GM19438 (cell line): ENCODE results near the gene SNTN.
"Not testable (repeated sequence)": the region's sequence is repeated elsewhere in the genome, so short reads cannot be mapped to it uniquely, and the experiment has no call there.

Experiments used
- ATAC-seq: cut with Tn5 transposase; IDR thresholded peaks from one replicate; pipeline ENCODE4 v1.9.1; 2021; ENCODE audit warnings: low read depth; ENCODE audit not compliant: unreplicated experiment

The SNTN gene

GRCh38 chr3:63652066-63652725, at the start of gene SNTN:
Gene SNTN, plus strand, starts transcription at chr3:63652675. Its CDS starts 13 bp downstream, at chr3:63652688.
- no peak for ATAC-seq

DNA sequence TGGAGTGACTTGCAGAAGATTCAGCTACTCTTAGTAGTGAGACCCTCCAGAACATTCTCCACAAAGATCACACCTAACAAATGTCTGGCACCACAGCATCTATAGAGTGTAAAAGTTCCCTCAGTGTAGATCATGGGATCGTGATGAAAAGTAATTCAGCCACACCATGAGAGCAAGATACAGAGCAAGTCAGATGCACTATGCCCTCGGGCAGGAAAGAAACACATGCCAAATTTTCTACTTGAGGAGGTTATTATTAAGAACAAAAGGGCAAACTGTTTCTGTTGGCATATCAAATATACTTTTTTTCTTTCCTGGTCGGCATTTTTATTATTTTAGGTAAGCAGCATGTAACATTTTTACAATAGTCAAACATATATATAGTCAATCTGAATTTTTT, 44.8 kb upstream of the SNTN start:
- no peak for ATAC-seq

DNA sequence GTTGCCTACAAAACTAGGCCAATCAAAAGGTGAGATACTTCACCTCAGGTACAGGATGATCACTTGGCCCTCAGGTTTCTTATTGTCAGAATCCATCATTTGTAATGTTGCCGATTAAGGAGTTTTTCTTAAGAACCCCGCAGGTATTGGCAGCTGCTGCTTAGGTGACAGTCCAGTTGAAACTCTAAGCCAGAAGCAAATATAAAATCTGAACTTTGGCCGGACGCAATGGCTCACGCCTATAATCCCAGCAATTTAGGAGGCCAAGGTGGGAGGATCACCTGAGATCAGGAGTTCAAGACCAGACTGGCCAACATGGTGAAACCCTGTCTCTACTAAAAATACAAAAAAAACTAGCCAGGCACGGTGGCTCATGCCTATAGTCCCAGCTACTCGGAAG, 43.1 kb upstream of the SNTN start:
- no peak for ATAC-seq

DNA sequence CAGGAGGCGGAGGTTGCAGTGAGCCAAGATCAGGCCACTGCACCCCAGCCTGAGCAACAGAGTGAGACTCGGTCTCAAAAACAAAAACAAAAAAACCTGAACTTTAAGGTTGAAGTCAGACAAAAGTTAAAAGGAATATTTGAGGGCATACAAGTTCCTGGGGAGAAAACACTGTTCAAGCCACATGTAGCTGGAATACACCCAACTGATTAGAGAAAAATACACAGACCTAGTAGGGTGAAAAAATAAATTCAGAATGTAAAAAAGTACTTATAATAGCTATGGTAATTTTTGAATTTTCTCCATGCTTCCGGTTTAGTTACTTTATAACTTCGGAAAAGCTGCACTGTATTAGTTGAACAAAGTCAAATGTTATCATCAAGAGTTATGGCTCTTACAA, 42.6 kb upstream of the SNTN start:
- ATAC-seq: no peak

- no peak for ATAC-seq
Observed at GRCh38 chr3:63611382-63611781, 41.1 kb upstream of the SNTN start.

DNA sequence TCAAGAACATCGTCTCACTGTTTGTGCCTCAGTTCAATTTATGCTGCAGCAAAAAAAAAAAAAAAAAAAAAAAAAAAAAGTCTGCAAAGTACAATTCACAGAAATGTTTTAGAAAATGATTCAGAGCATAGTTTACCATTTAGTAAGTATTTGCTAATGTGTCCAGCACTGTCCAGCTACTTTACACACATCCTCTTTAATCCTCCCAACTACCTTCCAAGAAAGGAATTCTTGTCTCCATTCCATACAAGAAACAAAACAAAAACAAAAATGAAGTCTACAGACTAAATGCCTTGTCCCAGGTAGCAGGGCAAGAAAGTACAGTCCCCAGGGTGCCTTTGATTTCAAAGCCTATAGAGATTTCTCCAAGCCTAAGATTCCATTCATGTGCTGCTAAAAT, 38.9 kb upstream of the SNTN start:
- no peak for ATAC-seq

DNA sequence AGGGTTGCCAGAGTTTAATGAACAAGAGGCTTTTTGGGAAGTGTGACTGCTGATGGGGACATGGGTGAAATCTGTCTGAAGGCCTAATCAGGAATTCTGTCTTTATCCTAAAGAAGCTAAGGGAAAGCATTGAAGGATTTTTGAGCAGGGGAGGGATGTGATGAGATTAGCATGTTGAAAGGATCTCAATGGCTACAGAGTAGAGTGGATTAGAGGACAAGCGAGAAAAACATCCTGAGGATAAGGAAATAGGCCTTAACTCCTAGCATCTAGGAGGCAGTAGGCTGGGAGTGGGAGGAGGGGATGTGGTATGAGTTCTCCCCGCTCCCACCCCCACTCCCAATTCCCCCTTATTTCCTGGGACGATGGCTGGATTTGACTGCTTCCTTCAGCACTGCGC, 35.1 kb upstream of the SNTN start:
- ATAC-seq: no peak

- no peak for ATAC-seq
Observed at GRCh38 chr3:63624941-63625560, 27.4 kb upstream of the SNTN start.

DNA sequence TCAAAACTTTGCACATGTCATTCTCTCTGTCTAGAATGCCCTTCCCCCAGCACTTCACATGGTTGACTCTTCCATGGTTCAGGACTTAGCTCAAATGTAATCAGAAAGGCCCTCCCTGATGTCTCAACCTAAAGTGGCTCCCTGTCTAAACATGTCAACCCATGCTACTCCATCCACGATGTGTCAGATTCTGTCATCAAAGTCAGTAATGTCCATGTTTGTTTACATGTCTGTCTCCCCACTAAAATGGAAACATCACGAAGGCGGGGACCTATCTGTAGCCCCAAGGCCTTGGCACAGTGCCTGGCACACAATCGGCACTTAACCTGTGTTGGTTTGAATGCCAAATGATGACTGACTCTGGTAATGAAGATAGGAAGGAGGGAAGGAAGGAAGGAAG, 20.8 kb upstream of the SNTN start:
- ATAC-seq: no peak

DNA sequence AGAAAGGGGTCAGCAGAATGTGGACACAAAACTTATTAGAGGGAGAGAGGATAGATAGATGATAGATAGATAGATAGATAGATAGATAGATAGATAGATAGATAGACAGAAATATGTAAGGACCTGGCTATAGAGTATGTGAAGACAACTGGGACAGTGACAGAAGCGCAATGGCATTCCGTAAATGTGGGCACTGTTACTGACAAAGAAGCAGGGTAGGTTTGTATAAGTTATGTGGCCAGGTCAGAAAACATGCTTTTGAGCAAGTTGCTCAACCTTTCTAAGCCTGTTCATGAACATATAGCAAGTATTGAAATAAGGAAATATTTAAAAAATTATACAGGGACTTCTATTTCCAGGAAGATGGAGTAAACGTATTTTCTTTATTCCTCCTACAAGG, 17.3 kb upstream of the SNTN start:
- no peak for ATAC-seq

GRCh38 chr3:63639806-63640205, 12.7 kb upstream of the SNTN start:
- ATAC-seq: no peak

- no peak for ATAC-seq
Observed at GRCh38 chr3:63642488-63642887, 10.0 kb upstream of the SNTN start.

DNA sequence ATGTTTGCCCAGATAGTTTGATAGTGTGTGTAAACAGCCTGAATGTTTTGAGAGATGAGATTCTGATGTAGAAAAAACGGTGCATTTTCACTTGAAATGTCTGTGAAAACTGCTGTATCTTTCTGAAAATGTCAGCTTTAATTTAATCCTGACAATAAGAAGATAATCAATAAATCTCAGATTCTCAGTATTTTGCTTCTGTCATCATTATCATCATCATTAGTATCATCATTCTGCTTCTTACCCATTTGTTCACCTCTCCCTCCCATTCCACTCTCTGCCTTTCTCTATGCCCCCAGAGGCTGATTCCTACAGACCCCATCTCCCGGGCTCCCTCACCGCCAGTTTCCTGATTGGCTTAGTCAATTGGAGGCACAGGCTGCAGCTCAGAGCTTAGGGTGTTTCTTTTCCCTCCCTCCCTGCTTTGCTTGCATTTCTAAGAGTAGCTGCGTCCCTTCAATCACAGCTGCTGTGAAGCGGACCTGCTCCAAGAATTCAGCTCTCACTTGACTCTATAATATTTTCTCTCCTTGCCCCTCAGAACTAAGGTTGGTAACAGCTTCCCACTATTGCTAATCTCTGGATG, 8.2 kb upstream of the SNTN start:
- ATAC-seq: no peak

DNA sequence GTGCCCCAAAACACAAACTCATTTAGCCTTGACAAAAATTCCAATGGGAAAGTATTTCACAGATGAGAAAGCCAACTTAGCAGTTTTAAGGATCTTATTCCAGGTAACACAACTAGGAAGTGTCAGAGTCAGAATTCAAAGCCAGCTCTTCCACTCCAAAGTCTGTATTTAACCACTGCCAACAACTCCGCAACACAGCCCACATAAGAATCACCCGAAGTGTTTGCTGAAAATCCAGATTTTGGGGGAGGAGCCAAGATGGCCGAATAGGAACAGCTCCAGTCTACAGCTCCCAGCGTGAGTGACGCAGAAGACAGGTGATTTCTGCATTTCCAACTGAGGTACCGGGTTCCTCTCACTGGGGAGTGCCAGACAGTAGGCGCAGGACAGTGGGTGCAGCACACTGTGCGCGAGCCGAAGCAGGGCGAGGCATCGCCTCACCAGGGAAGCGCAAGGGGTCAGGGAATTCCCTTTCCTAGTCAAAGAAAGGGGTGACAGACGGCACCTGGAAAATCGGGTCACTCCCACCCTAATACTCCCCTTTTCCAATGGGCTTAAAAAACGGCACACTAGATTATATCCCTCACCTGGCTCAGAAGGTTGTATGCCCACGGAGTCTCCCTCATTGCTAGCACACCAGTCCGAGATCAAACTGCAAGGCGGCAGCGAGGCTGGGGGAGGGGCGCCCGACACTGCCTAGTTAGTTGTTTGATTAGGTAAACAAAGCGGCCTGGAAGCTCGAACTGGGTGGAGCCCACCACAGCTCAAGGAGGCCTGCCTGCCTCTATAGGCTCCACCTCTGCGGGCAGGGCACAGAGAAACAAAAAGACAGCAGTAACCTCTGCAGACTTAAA, 7.3 kb upstream of the SNTN start:
- ATAC-seq: not testable (repeated sequence)

- ATAC-seq: no peak
Observed at GRCh38 chr3:63654211-63654610, 1.7 kb downstream of the SNTN start.

DNA sequence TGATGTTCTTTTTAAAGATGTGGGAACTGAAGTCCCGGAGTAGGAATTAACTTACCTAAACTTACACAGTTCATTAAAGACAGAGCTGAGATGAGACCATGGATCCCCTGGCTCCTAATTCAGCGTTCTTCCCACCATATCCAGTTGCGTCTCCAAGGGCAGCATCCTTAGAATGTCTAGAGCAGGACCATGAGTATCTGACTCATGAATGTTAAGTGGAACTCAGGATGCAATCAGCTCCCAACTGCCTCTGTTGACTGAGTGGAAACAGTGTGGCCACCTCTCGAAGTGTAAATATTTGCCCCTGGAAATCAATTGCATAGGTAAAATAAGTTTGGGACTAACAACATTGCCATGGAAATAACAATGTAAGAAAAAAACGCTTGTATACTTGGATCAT, 2.5 kb downstream of the SNTN start:
- ATAC-seq: no peak

GRCh38 chr3:63655519-63655918, 3.0 kb downstream of the SNTN start:
- no peak for ATAC-seq

- ATAC-seq: no peak
Observed at GRCh38 chr3:63656786-63657185, 4.3 kb downstream of the SNTN start.

DNA sequence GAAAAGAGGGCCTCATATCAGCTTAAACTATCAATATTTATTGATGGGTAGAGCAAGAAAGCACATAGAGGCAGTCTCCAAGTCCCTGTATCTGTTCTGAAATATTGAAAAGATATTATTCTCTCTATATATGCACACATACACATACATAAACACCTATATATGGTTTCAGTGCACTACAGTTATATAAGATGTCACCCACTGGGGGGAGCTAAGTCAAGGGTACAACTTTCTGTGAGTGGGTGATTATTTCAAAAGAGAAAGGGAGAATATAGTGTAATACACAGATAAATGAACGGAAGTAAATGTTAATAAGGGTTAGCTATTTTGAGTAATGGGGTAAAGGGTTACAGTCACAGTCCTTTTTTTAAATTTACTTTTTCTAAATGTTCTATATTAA, 8.8 kb downstream of the SNTN start:
- no peak for ATAC-seq

- ATAC-seq: no peak
Observed at GRCh38 chr3:63662011-63662410, 9.5 kb downstream of the SNTN start.

- no peak for ATAC-seq
Observed at GRCh38 chr3:63662500-63662899, 10.0 kb downstream of the SNTN start.
